Hematopoietic multipotent progenitor cell treated with erythropoietin and hydrocortisone succinate and interleukin-3 and kit ligand, for 17 days (in vitro differentiated cells): ENCODE data around the gene IGSF11.
"Not testable (repeated sequence)": the region's sequence is repeated elsewhere in the genome, so short reads cannot be mapped to it uniquely, and the experiment has no call there.

ENCODE experiments used
- DNase-seq: peaks from one replicate; pipeline ENCODE4 v3.0.0-alpha.2; 2015; ENCODE audit warnings: low spot score

The IGSF11 gene

GRCh38 chr3:118863731-118864322 lies 170.8 kb downstream of the IGSF11 start:
- no peak for DNase-seq

GRCh38 chr3:118859950-118860349 lies 174.7 kb downstream of the IGSF11 start:
- DNase-seq: no peak

GRCh38 chr3:118851466-118852193 lies 183.0 kb downstream of the IGSF11 start:
- DNase-seq: not testable (repeated sequence)

- DNase-seq: no peak
Observed at GRCh38 chr3:118850687-118851086, 184.0 kb downstream of the IGSF11 start.
